K562 (cell line): ENCODE results near the gene CACNA1I. TPM values are rescaled to one million over a fixed set of nuclear protein-coding genes. Genes with fewer than 3 reads are reported as not detected.

Experiments used
- ATAC-seq: fragments of 200-7000 bp; cut with Tn5 transposase; 3 replicates; pipeline ENCODE4 v1.9.1; 2020; ENCODE audit warnings: moderate library complexity
- BruUV-seq: library from RNA; stranded (reverse); fragments of 400-500 nt; replicated peaks from 2 replicates; lab custom pipeline; 2021; lab: Mats Ljungman, UMichigan
- CTCF ChIA-PET: fragments of 300-600 bp; formaldehyde crosslinking; extraction: SDS; loops from one replicate; lab custom pipeline; 2021; ENCODE audit warnings: low intra/inter-chr PET ratio; lab: Yijun Ruan, JAX
- POLR2A ChIA-PET: fragments of 300-600, 350-650 bp; sonication (Branson Sonifier 250); formaldehyde crosslinking; extraction: SDS; loops from one replicate; lab custom pipeline; 2021; ENCODE audit warnings: antibody characterized with exemption, inconsistent platforms; lab: Yijun Ruan, JAX
- DNase-seq, 4 experiments: peaks; one replicate each; pipeline versions ENCODE4 v3.0.0 to v3.0.0-alpha.2; 2011 to 2018; ENCODE audit warnings: low spot score in 3 of 4, mixed read lengths in 3 of 4; ENCODE audit errors: extremely low read depth in 1 of 4
- FAIRE-seq: peaks from 2 replicates; lab custom pipeline; 2011; peaks lifted over from hg19 to GRCh38; lab: Jason Lieb, UNC
- H2AFZ ChIP-seq: 2 replicates; pipeline ENCODE4 v1.6.0; 2011; ENCODE audit warnings: low read depth, low read length, control low read depth, inconsistent platforms
- H3K27ac ChIP-seq: fragments of 200-600 bp; 3 replicates; pipeline ENCODE4 v1.8.0; 2011; ENCODE audit warnings: low read depth, mild to moderate bottlenecking, control low read depth, inconsistent platforms, low read length, moderate library complexity, mixed read lengths; ENCODE audit errors: extremely low read depth
- H3K27me3 ChIP-seq, 2 experiments: fragments of 300-600 bp in 1 of 2; 2 replicates in 1 of 2; 3 replicates in 1 of 2; pipeline versions ENCODE4 v1.6.0 to v1.8.0; 2011; ENCODE audit warnings: inconsistent platforms in 2 of 2, low read length in 2 of 2, mild to moderate bottlenecking in 1 of 2, mixed read lengths in 1 of 2, moderate library complexity in 1 of 2; ENCODE audit not compliant: control insufficient read depth in 2 of 2, insufficient read depth in 2 of 2
- H3K36me3 ChIP-seq: fragments of 300-600 bp; 3 replicates; pipeline ENCODE4 v1.8.0; 2011; ENCODE audit warnings: mild to moderate bottlenecking, low read length, inconsistent platforms; ENCODE audit not compliant: control insufficient read depth, insufficient read depth
- H3K4me1 ChIP-seq, 2 experiments: fragments of 200-600 bp in 1 of 2; replicated peaks in 1 of 2; 2 replicates in 1 of 2; 3 replicates in 1 of 2; pipeline versions ENCODE4 v1.5.1 to v1.8.0; 2011; ENCODE audit warnings: inconsistent platforms in 2 of 2, low read length in 2 of 2, mild to moderate bottlenecking in 1 of 2, mixed read lengths in 1 of 2, moderate library complexity in 1 of 2; ENCODE audit not compliant: control insufficient read depth in 2 of 2, insufficient read depth in 2 of 2
- H3K4me2 ChIP-seq: 2 replicates; pipeline ENCODE4 v1.6.1; 2011; ENCODE audit warnings: low read length, control low read depth, inconsistent platforms, mixed read lengths; ENCODE audit not compliant: insufficient read depth
- H3K4me3 ChIP-seq: fragments of 200-600 bp; sonication (generic), shearing (Covaris generic); 2 replicates; pipeline ENCODE4 v1.5.1; 2016; ENCODE audit warnings: control low read depth, inconsistent platforms
- H3K79me2 ChIP-seq: fragments of 200-600 bp; 3 replicates; pipeline ENCODE4 v1.8.0; 2011; ENCODE audit warnings: low read length, inconsistent platforms; ENCODE audit not compliant: control insufficient read depth, insufficient read depth
- H3K9ac ChIP-seq, 2 experiments: 2 replicates each; pipeline versions ENCODE4 v1.6.0 to v1.6.1; 2011; ENCODE audit warnings: low read depth in 2 of 2, low read length in 2 of 2, control low read depth in 1 of 2, inconsistent platforms in 1 of 2, mild to moderate bottlenecking in 1 of 2, mixed read lengths in 1 of 2; ENCODE audit not compliant: insufficient read depth in 1 of 2
- H3K9me1 ChIP-seq: one replicate; pipeline ENCODE4 v1.6.0; 2011; ENCODE audit warnings: inconsistent platforms, mild to moderate bottlenecking, low read length, moderate library complexity; ENCODE audit not compliant: control insufficient read depth, insufficient read depth
- H3K9me3 ChIP-seq: replicated peaks from 2 replicates; pipeline ENCODE4 v1.5.1; 2011; ENCODE audit warnings: low read depth, low read length, inconsistent platforms; ENCODE audit not compliant: control insufficient read depth, insufficient read depth
- H4K20me1 ChIP-seq: replicated peaks from 2 replicates; pipeline ENCODE4 v1.6.1; 2011; ENCODE audit warnings: low read length, inconsistent platforms, mixed read lengths; ENCODE audit not compliant: control insufficient read depth, insufficient read depth
- GATA2 ChIP-seq: sonication (generic); formaldehyde crosslinking; IDR thresholded peaks from 2 replicates; pipeline ENCODE4 v1.4.0; 2020; ENCODE audit warnings: mild to moderate bottlenecking, missing genetic modification reagents
- NCOA4 ChIP-seq: fragments of 450-650 bp; IDR thresholded peaks from 2 replicates; pipeline ENCODE4 v1.6.1; 2018; ENCODE audit warnings: mild to moderate bottlenecking; ENCODE audit not compliant: partially characterized antibody
- SMAD4 ChIP-seq: fragments of 250-450 bp; sonication (Bioruptor Pico); conservative IDR thresholded peaks from 2 replicates; pipeline ENCODE4 v1.8.0; 2021; ENCODE audit warnings: inconsistent platforms, mild to moderate bottlenecking, moderate library complexity
- TRIM28 ChIP-seq: fragments of 450-650 bp; IDR thresholded peaks from 2 replicates; pipeline ENCODE4 v1.6.1; 2017
- ZBTB8A ChIP-seq: fragments of 450-650 bp; IDR thresholded peaks from 2 replicates; pipeline ENCODE4 v1.6.1; 2018; ENCODE audit warnings: mild to moderate bottlenecking, moderate library complexity; ENCODE audit not compliant: partially characterized antibody
- ZFP1 ChIP-seq: fragments of 450-650 bp; formaldehyde crosslinking; IDR thresholded peaks from 2 replicates; pipeline ENCODE4 v1.4.0; 2020; ENCODE audit warnings: mild to moderate bottlenecking, mixed read lengths
- ZNF263 ChIP-seq: sonication (generic); formaldehyde crosslinking; IDR thresholded peaks from 2 replicates; pipeline ENCODE4 v1.8.0; 2022; ENCODE audit warnings: mild to moderate bottlenecking, missing genetic modification reagents, borderline replicate concordance
- WGBS: fragments of 100-300 bp; shearing (Covaris generic); methylation state at CpG from one replicate; pipeline ENCODE4 v1.1.6; 2016; ENCODE audit warnings: low coverage, mixed read lengths; ENCODE audit not compliant: insufficient coverage; ENCODE audit errors: missing lambda C conversion rate; 5-methylcytosine and 5-hydroxymethylcytosine counted together
- in situ Hi-C: fragments of 300-500 bp; cut with MboI; formaldehyde crosslinking; loops from 4 replicates; pipeline ENCODE4 v1.15.0; 2018; ENCODE audit warnings: inconsistent platforms, mixed read lengths
- intact Hi-C: fragments of 100-400 bp; cut with micrococcal nuclease; formaldehyde crosslinking; loops from 2 replicates; pipeline ENCODE4 v1.14.2; 2022
- polyA plus RNA-seq, 8 experiments: library from polyadenylated mRNA; depleted of rRNA in 4 of 8; stranded (reverse) in 5 of 8; unstranded in 3 of 8; fragments of >200 nt; fragmentation: Nextera tagmentation in 2 of 8; fragmentation: Illumina TruSeq in 1 of 8; extraction: Ambion mirVana in 2 of 8; extraction: Trizol in 1 of 8; gene quantifications; 2 replicates each; pipeline versions ENCODE4 v1.2.1 to v1.2.3, GENCODE V29; 2011 to 2014; ENCODE audit warnings: inconsistent platforms in 1 of 8, missing spikeins in 1 of 8
- total RNA-seq, 7 experiments: library from RNA; depleted of rRNA in 6 of 7; stranded (reverse); fragments of >200 nt in 6 of 7; fragmentation: Illumina TruSeq in 2 of 7; extraction: Trizol in 2 of 7; gene quantifications; 2 replicates each; pipeline versions ENCODE4 v1.2.1 to v1.2.3, GENCODE V29; 2011 to 2021; ENCODE audit warnings: low replicate concordance in 1 of 7

CACNA1I gene
- total and polyA plus RNA-seq, 9 of the 15 experiments (the other 6 are each of a cell fraction or from before 2014, with no cell fraction given) = 0.01 to 0.79 (median 0.32) TPM; not detected in 1

- H3K36me3 ChIP-seq = no peaks in the 10 kb centered on the region
- TF ChIP-seq GATA2 (CRISPR knock-in tag) (no peak), TRIM28 (no peak), ZFP1 (CRISPR knock-in tag) (no peak)
- no peak overlapping the region for H3K27ac ChIP-seq
- no peaks in the 10 kb centered on the region for H3K79me2 ChIP-seq
- H3K4me2 ChIP-seq = no peak overlapping the region
- in situ Hi-C loops = no loop called here
- 0 out of 2 replicates have a peak overlapping the region, but pooled peaks have one; percentile 6 for H3K4me3 ChIP-seq
- FAIRE-seq (no peak), ATAC-seq (no peak), DNase-seq (no peak)
- H3K9me1 ChIP-seq = no peaks in the 10 kb centered on the region
- POLR2A ChIA-PET = interaction anchor here (0.8 to 1.9 kb wide), 3 partner anchors 13 to 486 kb away, joined by 3 to 5 read pairs (median 3); partner anchors contain the start of gene CACNA1I
- H4K20me1 ChIP-seq = 0 out of 2 replicates have a peak, but pooled peaks cover 4% of the 10 kb centered on the region
- peaks cover 0 to 31% of the 10 kb centered on the region in 2 experiments; a peak in 3 of 5 replicates for H3K4me1 ChIP-seq
- no TSS peak for BruUV-seq
- CTCF ChIA-PET = no interaction called here
- intact Hi-C loops = loop anchor here (5.0 kb wide), 1 partner anchor 464 kb away; no protein-coding TSS in a partner anchor
- H3K27me3 ChIP-seq = no peaks in the 10 kb centered on the region
- no peaks in the 10 kb centered on the region for H3K9me3 ChIP-seq
- 82% methylated on average over 8 of the region's 34 CpGs for WGBS
- no peak overlapping the region for H2AFZ ChIP-seq
- no peak overlapping the region for H3K9ac ChIP-seq
These were observed 12.3 kb upstream of the CACNA1I start for GRCh38 chr22:39558254-39558727.

- no peaks in the 10 kb centered on the region for H3K9me1 ChIP-seq
- 0 out of 2 replicates have a peak, but pooled peaks cover 4% of the 10 kb centered on the region for H4K20me1 ChIP-seq
- H3K79me2 ChIP-seq = no peaks in the 10 kb centered on the region
- H3K27ac ChIP-seq = no peak overlapping the region
- H3K4me3 ChIP-seq = no peak overlapping the region
- no peak for FAIRE-seq
- TF ChIP-seq ZNF263 (CRISPR knock-in tag) (peak; percentile 77), ZBTB8A (no peak), SMAD4 (CRISPR knock-in tag) (no peak), NCOA4 (no peak)
- TF ChIP-seq, all 486 proteins: peak for 1
- no peaks in the 10 kb centered on the region for H3K27me3 ChIP-seq
- peaks cover 0 to 31% of the 10 kb centered on the region in 2 experiments; a peak in 3 of 5 replicates for H3K4me1 ChIP-seq
- in situ Hi-C loops = no loop called here
- H3K36me3 ChIP-seq = no peaks in the 10 kb centered on the region
- 100% methylated on average over 3 of the region's 14 CpGs for WGBS
- H3K9me3 ChIP-seq = no peaks in the 10 kb centered on the region
- no peak overlapping the region for H3K4me2 ChIP-seq
- ChIA-PET POLR2A (interaction anchor here (0.8 to 1.9 kb wide), 3 partner anchors 12 to 485 kb away, joined by 3 to 5 read pairs (median 3); partner anchors contain the start of gene CACNA1I), CTCF (interaction anchor here (0.6 kb wide), 1 partner anchor 66 kb away, joined by 5 read pairs; no protein-coding TSS in a partner anchor)
- ATAC-seq (no peak), DNase-seq (no peak)
- no TSS peak for BruUV-seq
- H3K9ac ChIP-seq = peak overlapping the region in 1 of 2 experiments; percentile 4; a peak in 1 of 4 replicates
- intact Hi-C loops = loop anchor here (5.0 kb wide), 1 partner anchor 463 kb away; no protein-coding TSS in a partner anchor
- no peak overlapping the region for H2AFZ ChIP-seq
These were observed 11.6 kb upstream of the CACNA1I start for GRCh38 chr22:39558950-39559349.
